Measurements from ENCODE around the gene POLR1A. TPM values are rescaled to one million over a fixed set of nuclear protein-coding genes. Genes with fewer than 3 reads are reported as not detected.

The POLR1A gene
- total RNA-seq, 1 experiment from 2014 or later = 47.5 TPM

DNA sequence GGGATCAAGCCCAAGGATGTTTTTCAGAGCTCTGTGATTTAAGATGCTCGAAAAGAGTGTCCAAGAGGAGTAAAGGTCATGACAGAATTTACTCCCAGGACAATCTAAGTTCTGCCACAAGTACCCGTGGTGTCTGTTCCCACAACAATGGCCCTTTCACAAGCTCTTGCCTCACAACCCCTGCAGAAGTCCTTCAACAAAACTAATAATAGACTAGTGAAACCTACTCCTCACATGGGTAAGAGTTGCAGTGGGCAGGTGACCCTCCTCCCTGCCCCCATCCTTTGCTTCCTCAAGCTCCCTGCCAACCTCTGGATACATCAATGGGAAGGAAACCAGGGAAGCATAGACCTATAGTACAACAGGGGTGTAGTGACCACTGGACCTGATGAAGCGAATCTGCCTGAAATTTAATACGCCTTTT, 35.3 kb upstream of the POLR1A start:
- no peaks in the 10 kb centered on the region for H3K4me1 Mint-ChIP-seq
- ATAC-seq = no peak
- TF ChIP-seq CREB1 (CRISPR knock-in tag; IDR thresholded peaks at IDR 0.05) (no peak), TCF7 (CRISPR knock-in tag; IDR thresholded peaks at IDR 0.05; ENCODE audit: low read depth) (no peak), TEAD4 (CRISPR knock-in tag; IDR thresholded peaks at IDR 0.05) (no peak), NR3C1 (CRISPR knock-in tag; conservative IDR thresholded peaks at IDR 0.05; ENCODE audit: low read depth) (no peak), PRRX2 (CRISPR knock-in tag; IDR thresholded peaks at IDR 0.05) (no peak), GTF2I (CRISPR knock-in tag; conservative IDR thresholded peaks at IDR 0.05) (no peak), FOXK1 (CRISPR knock-in tag; IDR thresholded peaks at IDR 0.05) (no peak), SMAD4 (CRISPR knock-in tag; IDR thresholded peaks at IDR 0.05) (no peak), ZNF396 (CRISPR knock-in tag; IDR thresholded peaks at IDR 0.05; ENCODE audit: borderline replicate concordance) (no peak), ZBTB21 (CRISPR knock-in tag; IDR thresholded peaks at IDR 0.05; ENCODE audit: borderline replicate concordance) (no peak), NFYB (CRISPR knock-in tag; conservative IDR thresholded peaks at IDR 0.05; ENCODE audit: low read depth) (no peak), NR2C2 (CRISPR knock-in tag; IDR thresholded peaks at IDR 0.05) (no peak), OVOL2 (CRISPR knock-in tag; IDR thresholded peaks at IDR 0.05; ENCODE audit: borderline replicate concordance) (no peak)
- TF ChIP-seq, protein P1, sequence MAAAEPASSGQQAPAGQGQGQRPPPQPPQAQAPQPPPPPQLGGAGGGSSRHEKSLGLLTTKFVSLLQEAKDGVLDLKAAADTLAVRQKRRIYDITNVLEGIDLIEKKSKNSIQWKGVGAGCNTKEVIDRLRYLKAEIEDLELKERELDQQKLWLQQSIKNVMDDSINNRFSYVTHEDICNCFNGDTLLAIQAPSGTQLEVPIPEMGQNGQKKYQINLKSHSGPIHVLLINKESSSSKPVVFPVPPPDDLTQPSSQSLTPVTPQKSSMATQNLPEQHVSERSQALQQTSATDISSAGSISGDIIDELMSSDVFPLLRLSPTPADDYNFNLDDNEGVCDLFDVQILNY (CRISPR knock-in tag; IDR thresholded peaks at IDR 0.05) = no peak
- TF ChIP-seq, protein P2, sequence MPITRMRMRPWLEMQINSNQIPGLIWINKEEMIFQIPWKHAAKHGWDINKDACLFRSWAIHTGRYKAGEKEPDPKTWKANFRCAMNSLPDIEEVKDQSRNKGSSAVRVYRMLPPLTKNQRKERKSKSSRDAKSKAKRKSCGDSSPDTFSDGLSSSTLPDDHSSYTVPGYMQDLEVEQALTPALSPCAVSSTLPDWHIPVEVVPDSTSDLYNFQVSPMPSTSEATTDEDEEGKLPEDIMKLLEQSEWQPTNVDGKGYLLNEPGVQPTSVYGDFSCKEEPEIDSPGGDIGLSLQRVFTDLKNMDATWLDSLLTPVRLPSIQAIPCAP (CRISPR knock-in tag; IDR thresholded peaks at IDR 0.05) = no peak
- TF ChIP-seq, protein P3, sequence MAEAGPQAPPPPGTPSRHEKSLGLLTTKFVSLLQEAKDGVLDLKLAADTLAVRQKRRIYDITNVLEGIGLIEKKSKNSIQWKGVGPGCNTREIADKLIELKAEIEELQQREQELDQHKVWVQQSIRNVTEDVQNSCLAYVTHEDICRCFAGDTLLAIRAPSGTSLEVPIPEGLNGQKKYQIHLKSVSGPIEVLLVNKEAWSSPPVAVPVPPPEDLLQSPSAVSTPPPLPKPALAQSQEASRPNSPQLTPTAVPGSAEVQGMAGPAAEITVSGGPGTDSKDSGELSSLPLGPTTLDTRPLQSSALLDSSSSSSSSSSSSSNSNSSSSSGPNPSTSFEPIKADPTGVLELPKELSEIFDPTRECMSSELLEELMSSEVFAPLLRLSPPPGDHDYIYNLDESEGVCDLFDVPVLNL (CRISPR knock-in tag; IDR thresholded peaks at IDR 0.05; ENCODE audit: borderline replicate concordance, low read depth) = no peak
- no peaks in the 10 kb centered on the region for H3K27me3 Mint-ChIP-seq (ENCODE audit: low read depth)
- peaks cover 66% of the 10 kb centered on the region for H3K36me3 Mint-ChIP-seq
- H3K27ac Mint-ChIP-seq = no peak overlapping the region; the same call in 1 of the 2 replicates
- ChIA-PET POLR2A (interaction anchor here (0.9 kb wide), 1 partner anchor 10 kb away, joined by 5 read pairs; no protein-coding TSS in a partner anchor), CTCF (interaction anchor here (0.7 kb wide), 1 partner anchor 53 kb away, joined by 4 read pairs; no protein-coding TSS in a partner anchor)
- no peak for DNase-seq (ENCODE audit: low spot score)
- H3K4me3 Mint-ChIP-seq = no peak overlapping the region
- no peaks in the 10 kb centered on the region for H3K9me3 Mint-ChIP-seq

DNA sequence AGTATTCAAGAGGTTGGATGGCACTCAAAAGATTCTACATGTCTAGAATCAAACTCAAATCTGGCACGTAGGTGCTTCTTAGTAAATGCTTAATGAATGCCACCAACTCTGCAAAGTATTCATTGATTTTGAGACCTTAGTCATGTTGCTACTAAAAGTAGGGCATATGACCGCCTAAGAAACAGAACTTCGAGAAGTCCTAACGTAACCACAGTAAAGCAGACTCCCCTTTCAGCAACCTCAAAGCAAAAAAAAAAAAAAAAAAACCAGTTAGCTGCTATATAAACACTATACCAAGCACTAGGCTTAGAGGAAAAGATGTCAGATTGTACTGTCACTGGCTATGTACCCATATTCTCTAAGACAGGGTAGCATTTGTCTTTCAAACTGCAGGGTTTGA, 34.3 kb upstream of the POLR1A start:
- H3K27ac Mint-ChIP-seq = no peak overlapping the region
- no peak for DNase-seq (ENCODE audit: low spot score)
- H3K27me3 Mint-ChIP-seq (ENCODE audit: low read depth) = no peaks in the 10 kb centered on the region
- no peak overlapping the region for H3K4me3 Mint-ChIP-seq
- H3K9me3 Mint-ChIP-seq = no peaks in the 10 kb centered on the region
- H3K4me1 Mint-ChIP-seq = 0 out of 2 replicates have a peak, but pooled peaks cover under 1% of the 10 kb centered on the region
- H3K36me3 Mint-ChIP-seq = peaks cover 72% of the 10 kb centered on the region
- no peak for ATAC-seq
- ChIA-PET POLR2A (interaction anchor here (0.9 kb wide), 1 partner anchor 11 kb away, joined by 5 read pairs; no protein-coding TSS in a partner anchor), CTCF (interaction anchor here (0.6 kb wide), 1 partner anchor 411 kb away, joined by 3 read pairs; no protein-coding TSS in a partner anchor)
- TF ChIP-seq NFE2L1 (CRISPR knock-in tag; IDR thresholded peaks at IDR 0.05) = no peak

DNA sequence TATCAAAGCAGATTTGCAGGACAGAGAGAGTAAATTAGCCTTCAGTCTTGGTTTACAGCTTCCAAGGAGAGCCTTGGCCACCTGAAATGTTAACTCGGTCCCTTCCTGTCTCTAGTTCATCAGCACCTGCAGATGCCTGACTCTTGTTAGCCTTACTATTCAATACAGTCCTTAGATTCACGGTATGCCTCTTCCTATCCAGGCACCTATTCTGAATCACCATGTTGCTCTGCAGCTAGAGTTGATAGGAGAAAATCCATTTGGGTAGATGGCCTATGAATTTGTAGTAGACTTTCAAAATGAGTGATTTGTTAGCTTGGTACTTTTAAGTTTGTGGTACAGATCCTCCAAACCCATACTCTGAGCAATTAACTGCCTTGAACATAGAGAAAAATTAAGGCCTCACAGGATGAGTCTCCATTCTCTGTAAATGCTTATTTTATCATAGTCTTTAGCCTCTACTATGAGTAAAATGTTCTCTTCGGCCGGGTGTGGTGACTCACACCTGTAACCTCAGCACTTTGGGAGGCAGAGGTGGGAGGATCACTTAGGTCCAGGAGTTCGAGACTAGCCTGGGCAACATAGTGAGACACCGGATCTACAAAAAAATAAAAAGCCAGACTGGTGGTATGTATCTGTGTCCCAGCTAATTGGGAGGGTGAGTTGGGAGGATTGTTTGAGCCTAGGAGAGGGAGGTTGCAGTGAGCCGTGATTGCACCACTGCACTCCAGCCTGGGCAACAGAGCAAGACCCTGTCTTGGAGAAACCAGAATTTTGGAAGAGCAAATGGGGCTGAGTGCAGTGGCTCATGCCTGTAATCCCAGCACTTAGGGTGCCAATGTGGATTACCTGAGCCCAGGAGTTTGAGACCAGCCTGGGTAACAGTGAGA, 33.3 kb upstream of the POLR1A start:
- no peak for ATAC-seq
- peaks cover 73% of the 10 kb centered on the region for H3K36me3 Mint-ChIP-seq
- no peak overlapping the region for H3K4me3 Mint-ChIP-seq
- ChIA-PET POLR2A (interaction anchor here (0.6 kb wide), 1 partner anchor 145 kb away, joined by 6 read pairs; no protein-coding TSS in a partner anchor), CTCF (no interaction called here)
- H3K27me3 Mint-ChIP-seq (ENCODE audit: low read depth) = no peaks in the 10 kb centered on the region
- no peak overlapping the region; the same call in 1 of the 2 replicates for H3K27ac Mint-ChIP-seq
- no peaks in the 10 kb centered on the region for H3K9me3 Mint-ChIP-seq
- DNase-seq (ENCODE audit: low spot score) = no peak
- H3K4me1 Mint-ChIP-seq = peaks cover 11% of the 10 kb centered on the region
- TF ChIP-seq, protein P4, sequence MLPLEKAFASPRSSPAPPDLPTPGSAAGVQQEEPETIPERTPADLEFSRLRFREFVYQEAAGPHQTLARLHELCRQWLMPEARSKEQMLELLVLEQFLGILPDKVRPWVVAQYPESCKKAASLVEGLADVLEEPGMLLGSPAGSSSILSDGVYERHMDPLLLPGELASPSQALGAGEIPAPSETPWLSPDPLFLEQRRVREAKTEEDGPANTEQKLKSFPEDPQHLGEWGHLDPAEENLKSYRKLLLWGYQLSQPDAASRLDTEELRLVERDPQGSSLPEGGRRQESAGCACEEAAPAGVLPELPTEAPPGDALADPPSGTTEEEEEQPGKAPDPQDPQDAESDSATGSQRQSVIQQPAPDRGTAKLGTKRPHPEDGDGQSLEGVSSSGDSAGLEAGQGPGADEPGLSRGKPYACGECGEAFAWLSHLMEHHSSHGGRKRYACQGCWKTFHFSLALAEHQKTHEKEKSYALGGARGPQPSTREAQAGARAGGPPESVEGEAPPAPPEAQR (CRISPR knock-in tag; IDR thresholded peaks at IDR 0.05) = no peak
- TF ChIP-seq ZNF121 (CRISPR knock-in tag; IDR thresholded peaks at IDR 0.05) = peak; percentile 66; the same call in 1 of the 2 replicates
